Liver (tissue), 9 donors: Measurements from ENCODE around the gene CLDN6. TPM values are rescaled to one million over a fixed set of nuclear protein-coding genes. Genes with fewer than 3 reads are reported as not detected.

Experiments
- DNase-seq: peaks from one replicate; pipeline ENCODE4 v3.0.0-alpha.2; 2017; ENCODE audit warnings: low spot score
- H3K27ac ChIP-seq, 2 donors: one replicate each; pipeline ENCODE4 v1.7.0; 2013; ENCODE audit warnings: inconsistent platforms in 2 of 2, low read length in 2 of 2, control low read depth in 1 of 2, low read depth in 1 of 2, mild to moderate bottlenecking in 1 of 2
- H3K27me3 ChIP-seq, 4 donors: one replicate each; pipeline versions ENCODE4 v1.6.1 to v1.7.0; 2013; ENCODE audit warnings: low read length in 3 of 4, inconsistent platforms in 1 of 4, mild to moderate bottlenecking in 1 of 4, moderate library complexity in 1 of 4; ENCODE audit not compliant: control insufficient read depth in 4 of 4, insufficient read depth in 4 of 4
- H3K36me3 ChIP-seq, 4 donors: one replicate each; pipeline versions ENCODE4 v1.6.1 to v1.7.0; 2013; ENCODE audit warnings: low read length in 3 of 4, mild to moderate bottlenecking in 3 of 4, low read depth in 1 of 4, moderate library complexity in 1 of 4; ENCODE audit not compliant: control insufficient read depth in 4 of 4, insufficient read depth in 3 of 4
- H3K4me1 ChIP-seq, 4 donors: one replicate each; pipeline versions ENCODE4 v1.6.1 to v1.7.0; 2013; ENCODE audit warnings: low read length in 3 of 4, mild to moderate bottlenecking in 3 of 4, moderate library complexity in 1 of 4; ENCODE audit not compliant: control insufficient read depth in 4 of 4, insufficient read depth in 4 of 4
- H3K4me3 ChIP-seq, 3 donors: one replicate each; pipeline versions ENCODE4 v1.6.1 to v1.7.0; 2013; ENCODE audit warnings: low read length in 3 of 3, control low read depth in 1 of 3, low read depth in 1 of 3, mild to moderate bottlenecking in 1 of 3
- H3K9ac ChIP-seq, 2 donors: one replicate each; pipeline ENCODE4 v1.7.0; 2013; ENCODE audit warnings: low read length in 2 of 2, mild to moderate bottlenecking in 2 of 2, moderate library complexity in 2 of 2, control low read depth in 1 of 2, low read depth in 1 of 2
- H3K9me3 ChIP-seq, 4 donors: one replicate each; pipeline versions ENCODE4 v1.6.1 to v1.7.0; 2013; ENCODE audit warnings: low read length in 3 of 4; ENCODE audit not compliant: control insufficient read depth in 4 of 4
- ATF3 ChIP-seq: IDR thresholded peaks from 2 replicates; pipeline ENCODE4 v1.6.1; 2016; ENCODE audit warnings: antibody characterized with exemption
- EGR1 ChIP-seq, 2 donors: IDR thresholded peaks; 2 replicates each; pipeline ENCODE4 v1.6.1; 2016 to 2018; ENCODE audit warnings: antibody characterized with exemption in 2 of 2, low read depth in 2 of 2
- FOXA1 ChIP-seq: IDR thresholded peaks from 2 replicates; pipeline ENCODE4 v1.6.1; 2016; ENCODE audit warnings: antibody characterized with exemption
- FOXA2 ChIP-seq: IDR thresholded peaks from 2 replicates; pipeline ENCODE4 v1.6.1; 2016; ENCODE audit warnings: antibody characterized with exemption
- GABPA ChIP-seq, 2 donors: IDR thresholded peaks in 1 of 2; conservative IDR thresholded peaks in 1 of 2; 2 replicates each; pipeline ENCODE4 v1.6.1; 2016; ENCODE audit warnings: antibody characterized with exemption in 2 of 2, mild to moderate bottlenecking in 1 of 2, moderate library complexity in 1 of 2
- HNF4A ChIP-seq, 2 donors: conservative IDR thresholded peaks; 2 replicates each; pipeline ENCODE4 v1.6.1; 2016; ENCODE audit warnings: antibody characterized with exemption in 2 of 2, mild to moderate bottlenecking in 2 of 2
- HNF4G ChIP-seq: IDR thresholded peaks from 2 replicates; pipeline ENCODE4 v1.6.1; 2016; ENCODE audit warnings: antibody characterized with exemption
- JUND ChIP-seq, 2 donors: IDR thresholded peaks; 2 replicates each; pipeline ENCODE4 v1.6.1; 2016; ENCODE audit warnings: antibody characterized with exemption in 2 of 2
- NR2F2 ChIP-seq: IDR thresholded peaks from 2 replicates; pipeline ENCODE4 v1.6.1; 2016; ENCODE audit warnings: antibody characterized with exemption
- RAD21 ChIP-seq, 2 donors: IDR thresholded peaks; 2 replicates each; pipeline ENCODE4 v1.6.1; 2016; ENCODE audit warnings: antibody characterized with exemption in 2 of 2, mild to moderate bottlenecking in 2 of 2
- SP1 ChIP-seq: IDR thresholded peaks from 2 replicates; pipeline ENCODE4 v1.6.1; 2018; ENCODE audit warnings: antibody characterized with exemption, mild to moderate bottlenecking
- TAF1 ChIP-seq: conservative IDR thresholded peaks from 2 replicates; pipeline ENCODE4 v1.6.1; 2016; ENCODE audit warnings: antibody characterized with exemption, mild to moderate bottlenecking
- YY1 ChIP-seq: IDR thresholded peaks from 2 replicates; pipeline ENCODE4 v1.6.1; 2016; ENCODE audit warnings: antibody characterized with exemption, mild to moderate bottlenecking
- WGBS: extraction: QIAGEN DNeasy Blood & Tissue Kit; methylation state at CpG from one replicate; pipeline ENCODE4 v1.1.7; 2013; 5-methylcytosine and 5-hydroxymethylcytosine counted together
- polyA plus RNA-seq, 2 donors: library from polyadenylated mRNA; stranded (reverse) in 1 of 2; unstranded in 1 of 2; fragments of 200-250 nt in 1 of 2; fragments of >200 nt in 1 of 2; fragmentation: Nextera tagmentation in 1 of 2; extraction: Ambion mirVana in 1 of 2; gene quantifications; one replicate each; pipeline versions ENCODE4 v1.2.1 to v1.2.3, GENCODE V29; 2013 to 2015
- total RNA-seq, 2 donors: library from RNA; depleted of rRNA; stranded (reverse); fragments of >200 nt; gene quantifications; one replicate each; pipeline ENCODE4 v1.2.3, GENCODE V29; 2014
- TF ChIP-seq, protein P1 (sequence below): IDR thresholded peaks from 2 replicates; pipeline ENCODE4 v1.6.1; 2016; ENCODE audit warnings: antibody characterized with exemption, mild to moderate bottlenecking
- TF ChIP-seq, protein P2 (sequence below): IDR thresholded peaks from 2 replicates; pipeline ENCODE4 v1.6.1; 2016; ENCODE audit warnings: antibody characterized with exemption
- TF ChIP-seq, protein P3 (sequence below): IDR thresholded peaks from 2 replicates; pipeline ENCODE4 v1.6.1; 2016; ENCODE audit warnings: antibody characterized with exemption
- TF ChIP-seq, protein P4 (sequence below): fragments of 150-350 bp; IDR thresholded peaks from 2 replicates; pipeline ENCODE4 v1.5.1; 2017; ENCODE audit warnings: improper control_type of control experiment, low read depth, low read length; ENCODE audit not compliant: missing input control
- donor health status: healthy.
- donor health status: healthy.
- donor health status: healthy.
- donor health status: healthy.
- donor health status: healthy.

Gene CLDN6
- total and polyA plus RNA-seq, 4 donors, result 0.75 TPM; not detected in 3

- Histone ChIP-seq H3K9me3 (no peaks in the 10 kb centered on the region), H3K9ac (no peak overlapping the region), H3K27ac (no peak overlapping the region), H3K36me3 (no peaks in the 10 kb centered on the region), H3K4me3 (no peak overlapping the region), H3K4me1 (peaks cover 8 to 33% (median 19%) of the 10 kb centered on the region in 4 donors), H3K27me3 (no peaks in the 10 kb centered on the region)
- WGBS, result 92% methylated on average over 17 of the region's 17 CpGs
- DNase-seq, result no peak
- TF ChIP-seq FOXA2 (no peak), HNF4A (conservative IDR thresholded peaks at IDR 0.05) (no peak), GABPA (IDR thresholded peaks at IDR 0.05 in 1 of 2, conservative IDR thresholded peaks at IDR 0.05 in 1 of 2) (no peak), EGR1 (IDR thresholded peaks at IDR 0.05; ENCODE audit: low read depth in 2 of 2) (no peak), NR2F2 (no peak), JUND (IDR thresholded peaks at IDR 0.05) (no peak), FOXA1 (no peak)
- TF ChIP-seq, protein P1, sequence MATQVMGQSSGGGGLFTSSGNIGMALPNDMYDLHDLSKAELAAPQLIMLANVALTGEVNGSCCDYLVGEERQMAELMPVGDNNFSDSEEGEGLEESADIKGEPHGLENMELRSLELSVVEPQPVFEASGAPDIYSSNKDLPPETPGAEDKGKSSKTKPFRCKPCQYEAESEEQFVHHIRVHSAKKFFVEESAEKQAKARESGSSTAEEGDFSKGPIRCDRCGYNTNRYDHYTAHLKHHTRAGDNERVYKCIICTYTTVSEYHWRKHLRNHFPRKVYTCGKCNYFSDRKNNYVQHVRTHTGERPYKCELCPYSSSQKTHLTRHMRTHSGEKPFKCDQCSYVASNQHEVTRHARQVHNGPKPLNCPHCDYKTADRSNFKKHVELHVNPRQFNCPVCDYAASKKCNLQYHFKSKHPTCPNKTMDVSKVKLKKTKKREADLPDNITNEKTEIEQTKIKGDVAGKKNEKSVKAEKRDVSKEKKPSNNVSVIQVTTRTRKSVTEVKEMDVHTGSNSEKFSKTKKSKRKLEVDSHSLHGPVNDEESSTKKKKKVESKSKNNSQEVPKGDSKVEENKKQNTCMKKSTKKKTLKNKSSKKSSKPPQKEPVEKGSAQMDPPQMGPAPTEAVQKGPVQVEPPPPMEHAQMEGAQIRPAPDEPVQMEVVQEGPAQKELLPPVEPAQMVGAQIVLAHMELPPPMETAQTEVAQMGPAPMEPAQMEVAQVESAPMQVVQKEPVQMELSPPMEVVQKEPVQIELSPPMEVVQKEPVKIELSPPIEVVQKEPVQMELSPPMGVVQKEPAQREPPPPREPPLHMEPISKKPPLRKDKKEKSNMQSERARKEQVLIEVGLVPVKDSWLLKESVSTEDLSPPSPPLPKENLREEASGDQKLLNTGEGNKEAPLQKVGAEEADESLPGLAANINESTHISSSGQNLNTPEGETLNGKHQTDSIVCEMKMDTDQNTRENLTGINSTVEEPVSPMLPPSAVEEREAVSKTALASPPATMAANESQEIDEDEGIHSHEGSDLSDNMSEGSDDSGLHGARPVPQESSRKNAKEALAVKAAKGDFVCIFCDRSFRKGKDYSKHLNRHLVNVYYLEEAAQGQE, result no peak
- TF ChIP-seq, protein P2, sequence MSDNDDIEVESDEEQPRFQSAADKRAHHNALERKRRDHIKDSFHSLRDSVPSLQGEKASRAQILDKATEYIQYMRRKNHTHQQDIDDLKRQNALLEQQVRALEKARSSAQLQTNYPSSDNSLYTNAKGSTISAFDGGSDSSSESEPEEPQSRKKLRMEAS, result no peak
Measured at GRCh38 chr16:2973605-2974318, 44.2 kb downstream of the CLDN6 start.

GRCh38 chr16:2973093-2973492 is 44.9 kb downstream of the CLDN6 start:
- H3K4me3 ChIP-seq, result no peak overlapping the region
- H3K27me3 ChIP-seq, result peaks cover 0 to 2% (median 0%) of the 10 kb centered on the region in 4 donors
- TF ChIP-seq JUND (IDR thresholded peaks at IDR 0.05) (no peak), RAD21 (IDR thresholded peaks at IDR 0.05) (no peak), HNF4A (conservative IDR thresholded peaks at IDR 0.05) (no peak), NR2F2 (no peak), TAF1 (no peak), HNF4G (no peak), EGR1 (IDR thresholded peaks at IDR 0.05; ENCODE audit: low read depth in 2 of 2) (no peak), ATF3 (no peak), FOXA1 (no peak), SP1 (no peak), YY1 (no peak)
- TF ChIP-seq, protein P3, sequence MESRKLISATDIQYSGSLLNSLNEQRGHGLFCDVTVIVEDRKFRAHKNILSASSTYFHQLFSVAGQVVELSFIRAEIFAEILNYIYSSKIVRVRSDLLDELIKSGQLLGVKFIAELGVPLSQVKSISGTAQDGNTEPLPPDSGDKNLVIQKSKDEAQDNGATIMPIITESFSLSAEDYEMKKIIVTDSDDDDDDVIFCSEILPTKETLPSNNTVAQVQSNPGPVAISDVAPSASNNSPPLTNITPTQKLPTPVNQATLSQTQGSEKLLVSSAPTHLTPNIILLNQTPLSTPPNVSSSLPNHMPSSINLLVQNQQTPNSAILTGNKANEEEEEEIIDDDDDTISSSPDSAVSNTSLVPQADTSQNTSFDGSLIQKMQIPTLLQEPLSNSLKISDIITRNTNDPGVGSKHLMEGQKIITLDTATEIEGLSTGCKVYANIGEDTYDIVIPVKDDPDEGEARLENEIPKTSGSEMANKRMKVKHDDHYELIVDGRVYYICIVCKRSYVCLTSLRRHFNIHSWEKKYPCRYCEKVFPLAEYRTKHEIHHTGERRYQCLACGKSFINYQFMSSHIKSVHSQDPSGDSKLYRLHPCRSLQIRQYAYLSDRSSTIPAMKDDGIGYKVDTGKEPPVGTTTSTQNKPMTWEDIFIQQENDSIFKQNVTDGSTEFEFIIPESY, result no peak
- TF ChIP-seq, protein P1, result no peak
- TF ChIP-seq, protein P4, sequence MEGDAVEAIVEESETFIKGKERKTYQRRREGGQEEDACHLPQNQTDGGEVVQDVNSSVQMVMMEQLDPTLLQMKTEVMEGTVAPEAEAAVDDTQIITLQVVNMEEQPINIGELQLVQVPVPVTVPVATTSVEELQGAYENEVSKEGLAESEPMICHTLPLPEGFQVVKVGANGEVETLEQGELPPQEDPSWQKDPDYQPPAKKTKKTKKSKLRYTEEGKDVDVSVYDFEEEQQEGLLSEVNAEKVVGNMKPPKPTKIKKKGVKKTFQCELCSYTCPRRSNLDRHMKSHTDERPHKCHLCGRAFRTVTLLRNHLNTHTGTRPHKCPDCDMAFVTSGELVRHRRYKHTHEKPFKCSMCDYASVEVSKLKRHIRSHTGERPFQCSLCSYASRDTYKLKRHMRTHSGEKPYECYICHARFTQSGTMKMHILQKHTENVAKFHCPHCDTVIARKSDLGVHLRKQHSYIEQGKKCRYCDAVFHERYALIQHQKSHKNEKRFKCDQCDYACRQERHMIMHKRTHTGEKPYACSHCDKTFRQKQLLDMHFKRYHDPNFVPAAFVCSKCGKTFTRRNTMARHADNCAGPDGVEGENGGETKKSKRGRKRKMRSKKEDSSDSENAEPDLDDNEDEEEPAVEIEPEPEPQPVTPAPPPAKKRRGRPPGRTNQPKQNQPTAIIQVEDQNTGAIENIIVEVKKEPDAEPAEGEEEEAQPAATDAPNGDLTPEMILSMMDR, result no peak
- TF ChIP-seq, protein P2, result no peak
- H3K36me3 ChIP-seq, result no peaks in the 10 kb centered on the region
- no peaks in the 10 kb centered on the region for H3K9me3 ChIP-seq
- H3K27ac ChIP-seq, result no peak overlapping the region
- H3K4me1 ChIP-seq, result peaks cover 11 to 35% (median 24%) of the 10 kb centered on the region in 4 donors
- no peak overlapping the region for H3K9ac ChIP-seq
- DNase-seq, result no peak
- WGBS, result 89% methylated on average over 5 of the region's 5 CpGs
